HCT116 (cell line): ENCODE measurements around the gene HIVEP1. TPM values are rescaled to one million over a fixed set of nuclear protein-coding genes. Genes with fewer than 3 reads are reported as not detected.

Source experiments
- ATAC-seq: fragments of 200-7000 bp; cut with Tn5 transposase; 2 replicates; pipeline ENCODE4 v1.9.1; 2020; ENCODE audit warnings: mild to moderate bottlenecking, moderate library complexity
- BruUV-seq: library from RNA; stranded (reverse); fragments of 400-500 nt; replicated peaks from 2 replicates; lab custom pipeline; 2021; lab: Mats Ljungman, UMichigan
- CTCF ChIA-PET: fragments of 300-600 bp; sonication (Branson Sonifier 250); formaldehyde crosslinking; loops from one replicate; lab custom pipeline; 2021; ENCODE audit warnings: antibody characterized with exemption; lab: Charles Lee
- POLR2A ChIA-PET: fragments of 300-600, 350-600 bp; sonication (Branson Sonifier 250); formaldehyde crosslinking; loops from one replicate; lab custom pipeline; 2021; ENCODE audit warnings: antibody characterized with exemption; lab: Charles Lee
- RAD21 ChIA-PET, 2 experiments: fragments of 300-600 bp; sonication (Branson Sonifier 250); formaldehyde crosslinking; loops; one replicate each; lab custom pipeline; 2023; ENCODE audit warnings: low total read pairs in 2 of 2; ENCODE audit not compliant: uncharacterized antibody in 2 of 2, unreplicated experiment in 2 of 2, low non-redundant PET in 1 of 2; lab: Charles Lee
- DNase-seq: peaks from one replicate; pipeline ENCODE4 v3.0.0-alpha.2; 2010; ENCODE audit warnings: low read depth, low spot score
- H2AFZ ChIP-seq: fragments of 200-600 bp; shearing (Covaris generic), sonication (generic); 2 replicates; pipeline ENCODE4 v1.6.1; 2017; ENCODE audit warnings: low read depth, mixed run types, mixed read lengths, antibody characterized with exemption, low read length; ENCODE audit not compliant: poor library complexity, severe bottlenecking
- H3K27ac ChIP-seq: 2 replicates; pipeline ENCODE4 v1.5.1; 2012; ENCODE audit warnings: low read depth, low read length
- H3K27me3 ChIP-seq: fragments of 200-600 bp; sonication (generic); 2 replicates; pipeline ENCODE4 v1.6.1; 2016; ENCODE audit warnings: mixed run types, low read length, mixed read lengths; ENCODE audit not compliant: insufficient read depth
- H3K36me3 ChIP-seq, 2 experiments: fragments of 200-500 bp in 1 of 2; fragments of 200-600 bp in 1 of 2; sonication (Bioruptor generic) in 1 of 2; sonication (generic) in 1 of 2; 2 replicates each; pipeline versions ENCODE4 v1.5.1 to v1.6.1; 2014 to 2016; ENCODE audit warnings: low read length in 2 of 2, inconsistent platforms in 1 of 2, mixed read lengths in 1 of 2, mixed run types in 1 of 2; ENCODE audit not compliant: insufficient read depth in 2 of 2, control insufficient read depth in 1 of 2
- H3K4me1 ChIP-seq, 2 experiments: fragments of 200-600 bp in 1 of 2; sonication (generic) in 1 of 2; 2 replicates each; pipeline versions ENCODE4 v1.5.1 to v1.6.1; 2012 to 2017; ENCODE audit warnings: low read length in 2 of 2, inconsistent platforms in 1 of 2, mild to moderate bottlenecking in 1 of 2, mixed read lengths in 1 of 2, mixed run types in 1 of 2, moderate library complexity in 1 of 2; ENCODE audit not compliant: insufficient read depth in 2 of 2, control insufficient read depth in 1 of 2
- H3K4me2 ChIP-seq: fragments of 200-600 bp; sonication (generic); 2 replicates; pipeline ENCODE4 v1.6.1; 2017; ENCODE audit warnings: mixed run types, low read length, mixed read lengths
- H3K4me3 ChIP-seq, 2 experiments: fragments of 200-600 bp in 1 of 2; sonication (generic) in 1 of 2; replicated peaks in 1 of 2; 2 replicates each; pipeline ENCODE4 v1.5.1; 2011 to 2016; ENCODE audit warnings: low read length in 2 of 2, control low read depth in 1 of 2, low read depth in 1 of 2, mild to moderate bottlenecking in 1 of 2, mixed read lengths in 1 of 2, mixed run types in 1 of 2
- H3K79me2 ChIP-seq: fragments of 200-600 bp; sonication (generic); 2 replicates; pipeline ENCODE4 v1.6.1; 2017; ENCODE audit warnings: mild to moderate bottlenecking, mixed run types, low read length, moderate library complexity, mixed read lengths; ENCODE audit not compliant: insufficient read depth
- H3K9ac ChIP-seq: fragments of 200-600 bp; sonication (generic); 2 replicates; pipeline ENCODE4 v1.6.1; 2016; ENCODE audit warnings: low read length, mixed read lengths
- H3K9me2 ChIP-seq: fragments of 200-600 bp; sonication (generic), shearing (Covaris generic); 2 replicates; pipeline ENCODE4 v1.6.1; 2017; ENCODE audit warnings: mixed run types, mild to moderate bottlenecking, moderate library complexity; ENCODE audit not compliant: insufficient read depth
- H3K9me3 ChIP-seq, 2 experiments: fragments of 200-500 bp in 1 of 2; fragments of 200-600 bp in 1 of 2; sonication (Bioruptor generic) in 1 of 2; sonication (generic) in 1 of 2; 2 replicates each; pipeline ENCODE4 v1.6.1; 2014 to 2017; ENCODE audit warnings: low read length in 2 of 2, mixed read lengths in 2 of 2, inconsistent platforms in 1 of 2, low read depth in 1 of 2, mild to moderate bottlenecking in 1 of 2, mixed run types in 1 of 2, moderate library complexity in 1 of 2; ENCODE audit not compliant: control insufficient read depth in 1 of 2, insufficient read depth in 1 of 2
- H4K20me1 ChIP-seq: fragments of 200-600 bp; sonication (generic), shearing (Covaris generic); 2 replicates; pipeline ENCODE4 v1.6.1; 2017; ENCODE audit warnings: mixed run types, mild to moderate bottlenecking, moderate library complexity; ENCODE audit not compliant: insufficient read depth
- CBX3 ChIP-seq: IDR thresholded peaks from 2 replicates; pipeline ENCODE4 v1.6.1; 2012; ENCODE audit warnings: low read depth
- CEBPB ChIP-seq: IDR thresholded peaks from 2 replicates; pipeline ENCODE4 v1.6.1; 2012; ENCODE audit warnings: low read depth
- FOSL1 ChIP-seq: IDR thresholded peaks from 2 replicates; pipeline ENCODE4 v1.6.1; 2012; ENCODE audit warnings: low read depth
- RAD21 ChIP-seq: IDR thresholded peaks from 2 replicates; pipeline ENCODE4 v1.6.1; 2012; ENCODE audit warnings: low read depth, mild to moderate bottlenecking
- TCF7L2 ChIP-seq: IDR thresholded peaks from 2 replicates; pipeline ENCODE4 v1.7.0; 2011; ENCODE audit warnings: borderline replicate concordance, inconsistent platforms; ENCODE audit not compliant: insufficient read depth, insufficient read length; ENCODE audit errors: extremely low read depth
- ZFX ChIP-seq: fragments of 450-650 bp; IDR thresholded peaks from 2 replicates; pipeline ENCODE4 v1.6.1; 2017
- intact Hi-C: fragments of 100-400 bp; cut with micrococcal nuclease; formaldehyde crosslinking; loops from 2 replicates; pipeline ENCODE4 v1.10.0; 2022
- total RNA-seq: library from RNA; stranded (reverse); gene quantifications from one replicate; pipeline ENCODE4 v1.2.1, GENCODE V29; 2021; ENCODE audit not compliant: unreplicated experiment
- TF ChIP-seq, protein P1 (sequence below), 3 experiments: fragments of 200-600 bp in 1 of 3; sonication (generic) in 1 of 3; IDR thresholded peaks in 2 of 3; conservative IDR thresholded peaks in 1 of 3; 2 replicates each; pipeline ENCODE4 v1.5.1; 2012 to 2017; ENCODE audit warnings: low read depth in 2 of 3, low read length in 2 of 3, antibody characterized with exemption in 1 of 3, borderline replicate concordance in 1 of 3, control low read depth in 1 of 3, mild to moderate bottlenecking in 1 of 3, mixed read lengths in 1 of 3, mixed run types in 1 of 3, moderate library complexity in 1 of 3; ENCODE audit not compliant: insufficient read depth in 1 of 3
- TF ChIP-seq, protein P2 (sequence below): IDR thresholded peaks from 2 replicates; pipeline ENCODE4 v1.6.1; 2012
- TF ChIP-seq, protein P3 (sequence below): IDR thresholded peaks from 2 replicates; pipeline ENCODE4 v1.6.1; 2011; ENCODE audit warnings: mild to moderate bottlenecking, low read length, moderate library complexity; ENCODE audit not compliant: insufficient replicate concordance; ENCODE audit errors: extremely low read depth

HIVEP1 gene
- total RNA-seq, 1 experiment from 2014 or later, result 11.2 TPM

- Histone ChIP-seq H3K4me1 (peaks cover 0 to 10% of the 10 kb centered on the region in 2 experiments; a peak in 2 of 4 replicates), H3K4me2 (no peak overlapping the region), H3K9me2 (no peaks in the 10 kb centered on the region), H3K9me3 (no peaks in the 10 kb centered on the region), H2AFZ (no peak overlapping the region), H3K4me3 (no peak overlapping the region), H3K27me3 (no peaks in the 10 kb centered on the region), H3K27ac (no peak overlapping the region), H4K20me1 (no peaks in the 10 kb centered on the region), H3K36me3 (no peaks in the 10 kb centered on the region), H3K9ac (no peak overlapping the region), H3K79me2 (no peaks in the 10 kb centered on the region)
- BruUV-seq, result no TSS peak
- TF ChIP-seq FOSL1 (no peak), RAD21 (peak; percentile 79), CEBPB (no peak)
- TF ChIP-seq, protein P1, sequence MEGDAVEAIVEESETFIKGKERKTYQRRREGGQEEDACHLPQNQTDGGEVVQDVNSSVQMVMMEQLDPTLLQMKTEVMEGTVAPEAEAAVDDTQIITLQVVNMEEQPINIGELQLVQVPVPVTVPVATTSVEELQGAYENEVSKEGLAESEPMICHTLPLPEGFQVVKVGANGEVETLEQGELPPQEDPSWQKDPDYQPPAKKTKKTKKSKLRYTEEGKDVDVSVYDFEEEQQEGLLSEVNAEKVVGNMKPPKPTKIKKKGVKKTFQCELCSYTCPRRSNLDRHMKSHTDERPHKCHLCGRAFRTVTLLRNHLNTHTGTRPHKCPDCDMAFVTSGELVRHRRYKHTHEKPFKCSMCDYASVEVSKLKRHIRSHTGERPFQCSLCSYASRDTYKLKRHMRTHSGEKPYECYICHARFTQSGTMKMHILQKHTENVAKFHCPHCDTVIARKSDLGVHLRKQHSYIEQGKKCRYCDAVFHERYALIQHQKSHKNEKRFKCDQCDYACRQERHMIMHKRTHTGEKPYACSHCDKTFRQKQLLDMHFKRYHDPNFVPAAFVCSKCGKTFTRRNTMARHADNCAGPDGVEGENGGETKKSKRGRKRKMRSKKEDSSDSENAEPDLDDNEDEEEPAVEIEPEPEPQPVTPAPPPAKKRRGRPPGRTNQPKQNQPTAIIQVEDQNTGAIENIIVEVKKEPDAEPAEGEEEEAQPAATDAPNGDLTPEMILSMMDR (IDR thresholded peaks at IDR 0.05 in 2 of 3, conservative IDR thresholded peaks at IDR 0.05 in 1 of 3; ENCODE audit: borderline replicate concordance in 1 of 3, insufficient read depth in 1 of 3, low read depth in 2 of 3, low read length in 2 of 3), result peak; percentile 66 to 89 (median 83)
- TF ChIP-seq, protein P2, sequence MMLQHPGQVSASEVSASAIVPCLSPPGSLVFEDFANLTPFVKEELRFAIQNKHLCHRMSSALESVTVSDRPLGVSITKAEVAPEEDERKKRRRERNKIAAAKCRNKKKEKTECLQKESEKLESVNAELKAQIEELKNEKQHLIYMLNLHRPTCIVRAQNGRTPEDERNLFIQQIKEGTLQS, result no peak
- ChIA-PET CTCF (no interaction called here), POLR2A (no interaction called here), RAD21 (no interaction called here)
- DNase-seq (peak; percentile 19), ATAC-seq (peak; percentile 84)
- intact Hi-C loops, result loop anchor here (2.0 to 5.0 kb wide), 3 partner anchors 84 to 494 kb away; no protein-coding TSS in a partner anchor
These were observed 138.8 kb downstream of the HIVEP1 start for GRCh38 chr6:12150812-12151432.

- H3K27ac ChIP-seq, result no peak overlapping the region
- ATAC-seq (no peak), DNase-seq (no peak)
- H2AFZ ChIP-seq, result no peak overlapping the region
- no peaks in the 10 kb centered on the region for H3K27me3 ChIP-seq
- no peak overlapping the region for H3K9ac ChIP-seq
- no peak overlapping the region for H3K4me3 ChIP-seq
- no peak overlapping the region for H3K4me2 ChIP-seq
- ChIA-PET RAD21 (no interaction called here), POLR2A (no interaction called here), CTCF (no interaction called here)
- H3K9me2 ChIP-seq, result no peaks in the 10 kb centered on the region
- peaks cover 0 to 10% of the 10 kb centered on the region in 2 experiments; a peak in 2 of 4 replicates for H3K4me1 ChIP-seq
- no peak for TF ChIP-seq CBX3
- TF ChIP-seq TCF7L2, result no peak
- TF ChIP-seq, protein P1 (IDR thresholded peaks at IDR 0.05 in 2 of 3, conservative IDR thresholded peaks at IDR 0.05 in 1 of 3; ENCODE audit: borderline replicate concordance in 1 of 3, insufficient read depth in 1 of 3, low read depth in 2 of 3, low read length in 2 of 3), result no peak
- TF ChIP-seq, protein P3, sequence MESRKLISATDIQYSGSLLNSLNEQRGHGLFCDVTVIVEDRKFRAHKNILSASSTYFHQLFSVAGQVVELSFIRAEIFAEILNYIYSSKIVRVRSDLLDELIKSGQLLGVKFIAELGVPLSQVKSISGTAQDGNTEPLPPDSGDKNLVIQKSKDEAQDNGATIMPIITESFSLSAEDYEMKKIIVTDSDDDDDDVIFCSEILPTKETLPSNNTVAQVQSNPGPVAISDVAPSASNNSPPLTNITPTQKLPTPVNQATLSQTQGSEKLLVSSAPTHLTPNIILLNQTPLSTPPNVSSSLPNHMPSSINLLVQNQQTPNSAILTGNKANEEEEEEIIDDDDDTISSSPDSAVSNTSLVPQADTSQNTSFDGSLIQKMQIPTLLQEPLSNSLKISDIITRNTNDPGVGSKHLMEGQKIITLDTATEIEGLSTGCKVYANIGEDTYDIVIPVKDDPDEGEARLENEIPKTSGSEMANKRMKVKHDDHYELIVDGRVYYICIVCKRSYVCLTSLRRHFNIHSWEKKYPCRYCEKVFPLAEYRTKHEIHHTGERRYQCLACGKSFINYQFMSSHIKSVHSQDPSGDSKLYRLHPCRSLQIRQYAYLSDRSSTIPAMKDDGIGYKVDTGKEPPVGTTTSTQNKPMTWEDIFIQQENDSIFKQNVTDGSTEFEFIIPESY, result no peak
- no peak for TF ChIP-seq FOSL1
- no peak for TF ChIP-seq ZFX
- TF ChIP-seq, all 23 proteins: peak for 0
- no peaks in the 10 kb centered on the region for H4K20me1 ChIP-seq
- BruUV-seq, result no TSS peak
- no peaks in the 10 kb centered on the region for H3K9me3 ChIP-seq
- H3K36me3 ChIP-seq, result no peaks in the 10 kb centered on the region
- intact Hi-C loops, result loop anchor here (2.0 to 5.0 kb wide), 3 partner anchors 83 to 494 kb away; no protein-coding TSS in a partner anchor
- no peaks in the 10 kb centered on the region for H3K79me2 ChIP-seq
These were observed 139.3 kb downstream of the HIVEP1 start for GRCh38 chr6:12151433-12151820.
